NCI-H345 (cell line): ENCODE results near the gene TRIM46.
"Not testable (repeated sequence)": the region's sequence is repeated elsewhere in the genome, so short reads cannot be mapped to it uniquely, and the experiment has no call there.

Source experiments
- DNase-seq: peaks from one replicate; lab custom pipeline; 2025; lab: John Stamatoyannopoulos, UW

Gene TRIM46

GRCh38 chr1:155227261-155228095 lies 53.8 kb downstream of the TRIM46 start:
- DNase-seq, result peak; percentile 100

- DNase-seq, result no peak
Measured at GRCh38 chr1:155228096-155228427, 54.4 kb downstream of the TRIM46 start.

GRCh38 chr1:155231302-155231701 lies 57.7 kb downstream of the TRIM46 start:
- DNase-seq, result not testable (repeated sequence)

DNA sequence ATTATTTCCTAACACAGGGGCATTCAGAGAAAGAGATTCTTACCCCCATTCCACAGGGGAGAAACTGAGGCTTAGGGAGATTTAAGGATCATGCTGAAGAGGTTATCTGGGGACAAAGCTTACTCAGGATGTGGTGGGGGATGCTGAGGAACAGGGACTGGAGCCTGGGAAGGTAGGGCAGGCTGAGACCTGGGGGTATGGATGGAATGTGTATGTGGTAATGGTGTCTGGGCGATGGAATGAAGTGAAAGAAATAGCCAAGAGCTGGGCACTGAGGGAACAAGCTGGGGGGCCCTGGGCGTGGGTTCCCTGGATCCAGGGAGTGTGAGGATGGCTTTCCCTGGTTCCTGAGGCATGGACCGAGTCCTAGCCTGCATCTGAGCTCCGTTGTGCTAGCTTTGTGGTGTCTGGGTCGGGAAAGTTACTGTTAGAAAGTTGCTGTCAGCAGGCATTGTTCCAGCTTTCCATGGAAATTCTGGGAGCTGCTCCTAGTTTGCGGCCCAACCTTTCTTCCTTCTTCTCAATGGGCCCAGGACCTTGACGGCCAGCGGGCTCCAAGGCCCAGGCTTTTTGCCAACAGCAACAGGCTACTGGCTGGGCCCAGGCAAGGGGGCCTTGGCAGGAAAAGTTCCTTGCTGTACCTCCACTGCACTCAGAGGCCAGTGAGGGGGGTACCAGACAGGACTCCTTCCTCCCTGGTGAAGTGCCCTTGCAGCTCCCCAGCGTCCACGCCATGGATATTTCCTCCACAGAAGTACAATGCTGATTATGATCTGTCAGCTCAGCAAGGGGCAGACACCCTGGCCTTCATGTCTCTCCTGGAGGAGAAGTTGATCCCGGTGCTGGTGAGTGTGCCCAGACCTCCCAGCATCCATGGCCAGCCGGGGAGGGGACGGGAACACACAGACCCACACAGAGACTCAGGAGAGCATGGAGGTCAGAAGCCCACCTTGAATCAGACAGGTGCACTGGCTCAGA lies 58.6 kb downstream of the TRIM46 start:
- DNase-seq, result not testable (repeated sequence)

GRCh38 chr1:155233502-155233901 lies 59.9 kb downstream of the TRIM46 start:
- DNase-seq, result not testable (repeated sequence)
